GM19193 (cell line): ENCODE data around the gene GOLT1A.

Source experiments
- POLR2A ChIP-seq: IDR thresholded peaks from 4 replicates; pipeline ENCODE4 v1.6.1; 2011; ENCODE audit not compliant: insufficient read depth, insufficient read length; ENCODE audit errors: extremely low read depth

GOLT1A gene

DNA sequence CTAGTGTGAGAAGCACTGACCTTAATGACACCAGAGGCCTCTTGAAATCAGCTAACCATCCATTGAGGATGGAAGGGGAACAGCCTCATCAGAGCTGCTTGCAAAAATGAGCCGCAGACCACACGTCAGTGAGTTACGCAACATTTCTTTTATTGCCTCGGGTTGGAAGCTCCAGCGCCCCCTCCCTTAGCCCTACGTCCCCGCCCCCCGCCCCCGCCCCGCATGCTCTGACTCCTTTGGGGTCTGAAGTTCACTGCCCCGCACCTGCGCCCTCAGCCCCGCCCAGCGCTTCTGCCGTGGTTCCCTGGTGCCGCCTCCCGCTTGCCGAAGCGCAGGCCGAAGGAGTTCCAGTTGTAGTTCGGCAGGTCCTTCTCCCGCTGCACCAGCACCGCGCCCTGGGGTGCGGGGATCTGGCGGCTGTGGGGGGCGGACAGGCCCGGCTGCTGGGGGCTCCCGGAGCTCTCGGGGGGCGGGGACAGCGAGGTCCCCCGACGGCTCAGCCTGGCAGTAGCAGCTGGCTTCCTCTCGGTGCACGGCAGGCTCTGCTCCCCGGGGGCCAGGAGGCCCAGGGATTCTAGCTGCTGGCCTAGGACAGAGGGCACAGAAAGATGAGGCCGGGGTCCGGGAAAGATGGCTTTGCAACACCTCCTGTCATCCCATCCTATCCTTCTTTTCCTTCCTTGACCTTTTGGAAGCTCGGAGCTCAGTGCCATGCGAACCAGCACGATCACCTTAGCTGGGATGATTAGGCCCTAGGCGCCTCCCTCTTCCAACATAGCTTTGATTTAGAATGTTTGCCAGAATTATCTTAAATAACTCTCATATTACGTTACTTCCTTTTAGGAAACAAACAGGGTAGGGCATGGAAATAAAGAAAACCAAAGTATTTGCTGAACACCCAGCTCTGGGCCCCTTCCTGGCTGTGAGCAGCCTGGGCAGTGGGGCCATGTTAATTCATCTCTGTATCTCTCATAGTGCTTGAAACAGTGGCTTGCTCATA is 23.3 kb downstream of the GOLT1A start:
- TF ChIP-seq POLR2A = no peak

DNA sequence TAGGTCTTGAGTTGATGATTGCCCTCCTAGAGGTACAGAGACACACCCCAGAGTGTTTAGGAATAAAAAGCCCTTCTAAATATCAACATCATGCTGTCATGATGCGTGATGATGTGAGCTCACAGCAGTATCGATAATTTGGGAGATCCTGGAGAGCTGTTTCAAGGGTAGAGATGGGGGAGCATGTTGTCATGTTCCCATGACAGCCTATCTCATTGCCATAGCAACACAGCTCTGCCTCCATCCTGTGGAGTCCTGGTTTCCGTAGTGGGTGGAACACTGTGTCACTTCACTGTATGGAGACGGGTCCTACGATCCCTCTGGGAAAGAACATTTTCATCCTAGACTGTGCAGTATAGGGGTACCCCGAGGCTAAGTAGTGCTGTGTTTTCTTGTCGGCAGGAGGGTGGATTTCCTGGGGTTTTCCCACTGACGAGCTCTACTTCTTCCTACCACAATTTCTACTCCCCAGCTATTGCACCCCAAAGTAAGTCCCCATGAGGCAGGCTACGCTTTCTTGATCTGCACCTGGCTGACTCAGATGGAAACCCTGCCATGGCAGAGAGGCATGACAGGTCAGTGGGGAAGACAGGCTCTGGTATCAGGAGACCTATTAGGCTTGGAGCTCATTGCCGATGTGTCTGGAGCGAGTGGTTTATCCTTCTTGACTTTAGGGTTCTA is 24.7 kb downstream of the GOLT1A start:
- TF ChIP-seq POLR2A = no peak

DNA sequence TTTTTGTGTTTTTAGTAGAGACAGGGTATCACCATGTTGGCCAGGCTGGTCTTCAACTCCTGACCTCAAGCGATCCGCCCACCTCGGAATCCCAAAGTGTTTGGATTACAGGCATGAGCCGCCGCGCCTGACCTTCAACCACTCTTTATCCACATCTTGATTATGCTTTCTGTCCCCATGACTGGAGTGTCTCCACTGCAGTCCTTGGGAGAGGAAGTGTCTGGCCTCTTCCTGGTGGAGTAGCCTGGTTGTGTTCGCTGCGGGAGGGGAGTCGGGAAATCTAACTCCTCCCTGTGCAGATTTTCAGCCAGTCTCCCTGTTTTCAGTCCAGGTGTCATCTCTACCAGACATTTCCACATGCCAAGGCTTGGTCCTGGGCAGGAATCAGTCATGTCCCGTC is 27.2 kb downstream of the GOLT1A start:
- no peak for TF ChIP-seq POLR2A

DNA sequence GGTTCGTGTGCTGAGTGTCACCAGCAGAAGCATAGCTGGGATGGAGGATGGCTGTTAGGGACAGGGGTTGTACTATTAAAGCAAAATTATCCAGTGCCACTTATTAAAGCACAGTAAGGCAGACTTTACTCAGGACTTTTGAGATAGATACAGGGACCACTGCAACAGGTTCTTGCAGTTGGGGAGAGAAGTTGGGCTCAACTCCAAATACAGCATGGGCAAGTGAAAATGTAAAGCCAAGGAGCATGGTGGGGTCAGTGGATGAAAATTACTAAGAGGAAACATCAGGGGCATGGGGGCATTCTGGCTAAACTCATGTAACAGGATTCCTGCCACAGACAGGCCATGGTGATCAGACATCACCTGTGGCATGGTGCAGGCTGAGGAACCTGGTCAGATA is 32.7 kb downstream of the GOLT1A start:
- TF ChIP-seq POLR2A = no peak

DNA sequence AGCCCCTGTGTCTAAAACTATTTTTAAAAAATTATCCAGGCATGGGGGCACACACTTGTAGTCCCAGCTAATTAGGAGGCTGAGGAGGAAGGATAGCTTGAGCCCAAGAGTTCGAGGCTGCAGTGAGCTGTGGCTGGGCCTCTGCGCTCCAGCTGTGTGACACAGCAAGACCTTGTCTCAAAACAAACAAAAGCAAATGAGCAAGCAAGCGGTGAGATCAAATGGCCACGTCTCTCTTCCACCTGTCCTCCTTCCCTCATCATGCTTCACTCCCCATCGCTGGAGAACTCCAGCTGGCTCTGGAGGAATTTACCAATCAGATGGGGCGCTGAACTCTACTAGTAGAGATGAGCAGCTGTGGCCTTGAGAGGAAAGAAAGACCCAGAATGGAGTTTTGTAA is 33.7 kb downstream of the GOLT1A start:
- no peak for TF ChIP-seq POLR2A

- no peak for TF ChIP-seq POLR2A
Observed at GRCh38 chr1:204178487-204179281, 35.1 kb downstream of the GOLT1A start.

- TF ChIP-seq POLR2A = no peak
Observed at GRCh38 chr1:204177133-204177532, 36.7 kb downstream of the GOLT1A start.

GRCh38 chr1:204176049-204176448 is 37.7 kb downstream of the GOLT1A start:
- TF ChIP-seq POLR2A = no peak

DNA sequence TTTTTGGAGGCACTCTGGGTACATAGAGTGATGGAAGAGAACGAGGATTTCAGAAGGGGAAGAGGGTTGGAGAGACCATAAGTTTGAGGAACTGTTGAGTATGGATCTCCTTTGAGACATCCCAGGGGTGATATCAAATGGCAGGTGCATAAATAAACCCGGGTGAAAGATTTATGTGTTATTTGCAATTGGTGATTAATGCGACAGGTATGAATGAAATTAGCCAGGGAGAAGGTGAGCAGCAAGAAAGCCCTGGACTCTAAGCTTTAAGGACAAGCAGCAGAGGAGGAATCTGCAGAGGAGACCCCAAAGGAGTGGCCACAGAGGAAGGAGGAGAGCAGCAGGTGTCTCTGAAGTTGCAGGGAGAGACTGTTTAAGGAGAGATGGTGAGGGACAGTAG is 38.8 kb downstream of the GOLT1A start:
- TF ChIP-seq POLR2A = no peak

DNA sequence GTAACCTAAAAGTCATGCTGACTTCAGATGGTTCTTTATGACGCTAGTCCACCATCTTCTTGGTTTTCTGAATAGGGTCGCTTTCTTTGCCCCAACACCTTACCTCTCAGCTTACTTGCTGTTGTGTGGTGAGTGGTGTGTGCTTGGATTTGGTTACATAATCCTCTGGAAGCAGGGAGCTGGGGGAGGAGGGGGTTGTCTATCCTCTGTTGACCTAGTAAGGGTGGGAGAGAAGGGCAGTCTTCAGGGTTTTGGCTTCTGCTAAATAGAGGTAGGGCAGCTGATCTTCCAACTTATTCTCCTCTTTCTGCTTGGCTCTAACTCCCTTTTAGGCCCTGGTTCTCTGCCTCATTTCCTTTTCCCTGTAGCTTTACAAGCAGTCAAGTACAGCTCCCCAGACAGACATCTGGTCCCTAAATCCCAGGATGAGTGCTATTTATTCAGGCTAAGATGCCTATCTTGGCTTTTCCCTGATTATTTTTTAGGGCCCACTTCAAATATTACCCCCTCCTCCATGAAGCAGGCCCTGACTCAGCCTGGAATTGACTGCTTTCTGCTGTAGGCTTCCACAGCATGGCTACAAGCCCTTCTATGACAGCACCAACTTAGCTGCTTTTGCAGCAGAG is 41.3 kb downstream of the GOLT1A start:
- TF ChIP-seq POLR2A = no peak

- no peak for TF ChIP-seq POLR2A
Observed at GRCh38 chr1:204171751-204172178, 42.0 kb downstream of the GOLT1A start.

- no peak for TF ChIP-seq POLR2A
Observed at GRCh38 chr1:204170494-204171155, 43.2 kb downstream of the GOLT1A start.

- TF ChIP-seq POLR2A = no peak
Observed at GRCh38 chr1:204169858-204170257, 43.9 kb downstream of the GOLT1A start.

GRCh38 chr1:204167730-204168129 is 46.1 kb downstream of the GOLT1A start:
- no peak for TF ChIP-seq POLR2A

DNA sequence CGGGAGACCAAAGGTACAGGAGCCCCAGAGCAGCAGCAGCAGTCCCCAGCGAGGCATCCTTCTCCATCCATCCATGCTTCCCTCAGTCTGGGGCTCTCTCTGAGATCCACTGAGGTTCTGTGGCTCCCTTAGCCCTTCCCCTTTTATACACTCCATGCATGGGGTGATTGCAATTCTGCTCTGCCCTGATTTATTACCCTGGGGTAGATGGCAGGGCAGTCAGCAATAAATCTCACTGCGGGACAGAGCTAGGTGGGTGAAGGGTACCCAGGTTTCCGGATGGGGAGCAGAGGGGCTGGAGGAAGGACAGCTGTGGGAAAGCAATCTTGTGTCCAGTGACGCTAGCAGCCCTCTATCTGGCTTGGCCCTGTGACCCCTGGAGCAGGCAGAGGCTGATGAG is 47.6 kb downstream of the GOLT1A start, which contains the start of gene REN:
Gene REN (minus strand): TSS at position 119 of the 400 bp plus-strand sequence. CDS start 44 bp downstream, at position 75.
- TF ChIP-seq POLR2A = no peak
